Peyer's patch (tissue), 4 donors: Measurements from ENCODE around the gene GUCA1C.

Experiments used
- CTCF ChIP-seq, 6 experiments: fragments of 450-650 bp in 4 of 6; fragments of 200-600 bp in 2 of 6; sonication (generic) in 1 of 6; IDR thresholded peaks; one replicate each; pipeline ENCODE4 v1.5.1; 2017 to 2019; ENCODE audit warnings: antibody characterized with exemption in 6 of 6, mild to moderate bottlenecking in 3 of 6, moderate library complexity in 1 of 6
- POLR2A ChIP-seq, 2 donors: fragments of 450-650 bp; IDR thresholded peaks; one replicate each; pipeline ENCODE4 v1.5.1; 2017; ENCODE audit warnings: antibody characterized with exemption in 2 of 2, mild to moderate bottlenecking in 2 of 2, moderate library complexity in 2 of 2

DNA sequence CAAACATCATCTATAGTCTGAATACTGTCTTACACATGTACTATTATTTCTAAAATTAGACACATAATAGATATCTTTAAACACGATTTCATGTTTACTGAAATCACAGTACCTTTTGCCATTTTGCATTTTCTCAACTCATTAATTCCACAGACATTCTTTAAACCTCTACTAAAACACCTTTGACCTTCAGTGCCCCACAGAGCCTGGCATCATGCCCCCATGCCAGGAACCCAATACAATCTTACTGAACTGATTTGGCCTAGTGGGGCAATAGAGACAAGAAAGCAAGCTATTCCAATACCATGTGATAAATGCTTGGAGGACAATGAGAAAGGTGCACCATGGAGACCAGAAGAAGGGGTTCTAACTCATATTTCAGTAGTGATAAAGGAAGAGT is 19.3 kb upstream of the GUCA1C start:
- TF ChIP-seq CTCF (IDR thresholded peaks at IDR 0.05) (no peak), POLR2A (IDR thresholded peaks at IDR 0.05) (no peak)
